GM18858 (cell line): ENCODE results near the gene VWA5A.
"Not testable (repeated sequence)": the region's sequence is repeated elsewhere in the genome, so short reads cannot be mapped to it uniquely, and the experiment has no call there.

Experiments
- ATAC-seq: cut with Tn5 transposase; IDR thresholded peaks from one replicate; pipeline ENCODE4 v1.9.1; 2021; ENCODE audit not compliant: unreplicated experiment

The VWA5A gene

DNA sequence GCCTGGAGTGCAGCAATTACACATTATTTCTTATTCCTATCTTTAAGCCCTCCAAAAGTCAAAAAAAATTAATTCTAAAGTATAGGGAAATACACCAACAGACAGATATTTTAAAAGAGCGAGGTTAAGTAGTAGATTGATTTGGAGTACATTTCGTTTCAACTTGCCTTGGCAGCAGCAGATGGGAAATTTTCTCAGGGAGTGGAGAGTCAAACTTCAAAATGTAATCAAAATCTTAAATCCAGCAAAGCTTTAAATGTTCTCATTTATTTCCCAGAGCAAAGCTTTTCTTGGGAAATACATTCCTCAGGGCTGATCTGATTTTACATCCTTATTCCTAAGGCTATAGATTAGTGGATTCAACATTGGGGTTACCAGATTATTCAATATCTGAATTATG lies 21.9 kb upstream of the VWA5A start:
- ATAC-seq, result no peak

DNA sequence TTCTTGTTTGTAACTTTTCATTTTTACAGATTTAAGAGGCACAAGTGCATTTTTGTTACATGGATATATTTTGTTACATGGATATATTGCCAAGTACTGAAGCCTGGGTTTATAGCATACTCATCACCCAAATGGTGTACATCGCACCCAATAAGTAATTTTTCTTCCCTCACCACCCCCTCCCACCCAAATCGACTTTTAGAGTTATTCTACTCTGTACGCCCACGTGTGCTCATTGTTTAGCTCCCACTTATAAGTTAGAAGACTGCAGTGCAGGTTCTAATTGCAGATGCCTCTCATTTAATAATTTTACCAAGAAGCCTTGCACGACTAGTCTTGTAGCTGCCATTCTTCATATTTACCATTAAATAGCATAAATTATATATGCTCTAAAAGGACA lies 20.5 kb upstream of the VWA5A start:
- ATAC-seq, result no peak

DNA sequence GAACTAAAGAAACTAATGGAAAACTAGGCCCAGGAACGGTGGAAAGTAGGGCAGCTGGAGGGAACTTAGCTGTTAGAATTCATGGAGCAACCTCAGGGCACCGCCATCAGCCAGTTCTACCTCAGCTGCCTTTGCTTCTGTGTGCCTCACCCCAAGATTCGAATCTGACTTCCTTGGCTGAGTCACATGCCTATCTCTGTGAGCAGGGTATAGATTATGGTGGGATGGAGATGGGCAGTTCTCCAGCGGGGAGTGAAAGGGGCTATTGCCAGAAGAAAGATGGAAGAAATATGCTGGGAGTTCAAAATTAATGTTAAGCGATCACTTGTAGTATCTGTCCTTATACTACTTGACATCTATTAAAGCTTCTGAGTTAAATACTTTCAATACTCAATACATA lies 18.9 kb upstream of the VWA5A start:
- ATAC-seq, result no peak

DNA sequence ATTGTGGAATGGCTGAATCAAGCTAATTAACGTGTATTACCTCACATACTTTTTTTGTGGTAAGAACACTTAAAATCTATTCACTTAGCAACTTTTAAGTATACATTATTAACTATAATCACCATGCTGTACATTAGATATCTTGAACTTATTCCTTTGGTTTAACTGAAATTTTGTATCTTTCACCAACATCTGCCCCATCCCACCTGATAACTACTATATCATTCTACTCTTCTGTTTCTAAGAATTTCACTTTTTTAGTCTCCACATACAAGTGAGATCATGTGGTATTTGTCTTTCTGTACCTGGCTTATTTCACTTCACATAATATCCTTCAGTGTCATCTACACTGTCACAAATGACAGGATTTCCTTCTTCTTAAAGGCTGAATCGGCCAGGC lies 17.1 kb upstream of the VWA5A start:
- no peak for ATAC-seq

DNA sequence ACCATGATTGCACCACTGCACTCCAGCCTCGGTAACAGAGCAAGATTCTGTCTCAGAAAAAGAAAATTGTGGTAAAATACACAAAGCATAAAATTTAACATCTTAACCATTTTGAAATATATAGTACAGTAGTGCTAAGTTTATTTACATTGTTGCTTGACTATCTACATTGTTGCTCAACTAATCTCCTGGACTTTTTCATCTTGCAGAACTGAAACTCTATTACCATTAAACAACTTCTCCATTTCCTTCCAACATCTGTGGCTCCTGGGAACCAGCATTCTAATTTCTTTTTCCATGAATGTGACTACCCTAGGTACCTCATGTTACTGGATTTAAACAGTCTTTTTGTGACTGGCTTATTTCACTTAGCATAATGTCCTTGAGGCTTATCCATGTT lies 13.5 kb upstream of the VWA5A start:
- no peak for ATAC-seq

DNA sequence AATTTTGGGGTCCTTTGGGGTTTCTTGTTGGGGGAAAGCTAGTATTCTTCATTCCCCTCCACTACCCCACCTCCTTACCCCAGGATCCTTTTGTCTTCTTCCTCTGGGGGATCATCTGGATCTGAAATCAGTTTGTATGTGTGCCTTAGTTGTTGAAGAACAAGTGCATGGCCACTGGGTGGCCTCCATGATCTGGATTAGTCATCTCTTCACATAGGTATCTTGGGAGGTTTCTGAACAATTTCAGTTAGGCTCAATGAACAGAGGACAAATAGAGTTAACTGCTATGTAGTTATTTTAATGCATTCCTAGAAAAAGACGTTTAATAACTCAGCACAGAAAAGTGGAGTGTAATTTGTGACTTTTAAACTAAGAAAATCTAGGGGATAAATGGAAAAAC lies 7.1 kb upstream of the VWA5A start:
- ATAC-seq, result peak; percentile 53

DNA sequence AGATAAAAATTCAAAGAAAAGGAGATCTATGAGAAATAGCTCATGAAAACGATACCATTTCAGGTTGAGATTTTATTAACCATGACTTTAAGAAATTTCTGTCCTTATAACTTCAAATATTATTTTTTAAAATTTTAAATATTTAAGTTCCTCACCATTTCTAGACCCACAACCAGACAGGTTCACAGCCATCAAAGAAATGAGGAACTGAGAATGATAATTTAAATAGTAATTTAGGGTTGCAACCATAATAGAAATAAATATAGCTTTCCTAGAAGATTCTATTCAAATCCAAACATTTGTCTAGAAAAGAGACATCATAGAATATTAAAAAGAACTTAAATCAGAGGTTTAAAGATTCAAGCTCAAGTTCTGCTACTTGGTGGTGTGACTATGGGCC lies 5.9 kb upstream of the VWA5A start:
- no peak for ATAC-seq

DNA sequence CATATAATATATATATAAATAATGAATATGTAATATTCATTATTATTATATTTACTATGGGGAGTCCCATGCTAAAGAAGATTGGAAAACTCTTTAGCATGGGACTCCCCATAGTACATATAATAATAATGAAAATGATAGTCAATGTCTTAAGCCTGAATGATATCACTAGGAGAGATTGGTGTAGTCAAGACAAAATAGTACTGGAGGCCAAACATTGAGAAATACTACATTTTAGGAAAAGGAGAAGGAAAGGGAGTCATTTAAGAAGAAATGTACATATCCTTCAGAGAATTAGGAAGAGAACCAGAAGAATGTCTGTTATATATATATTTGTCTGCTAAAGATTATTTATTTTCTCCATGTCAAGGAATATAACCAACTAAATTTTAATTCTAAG lies 5.0 kb upstream of the VWA5A start:
- no peak for ATAC-seq

DNA sequence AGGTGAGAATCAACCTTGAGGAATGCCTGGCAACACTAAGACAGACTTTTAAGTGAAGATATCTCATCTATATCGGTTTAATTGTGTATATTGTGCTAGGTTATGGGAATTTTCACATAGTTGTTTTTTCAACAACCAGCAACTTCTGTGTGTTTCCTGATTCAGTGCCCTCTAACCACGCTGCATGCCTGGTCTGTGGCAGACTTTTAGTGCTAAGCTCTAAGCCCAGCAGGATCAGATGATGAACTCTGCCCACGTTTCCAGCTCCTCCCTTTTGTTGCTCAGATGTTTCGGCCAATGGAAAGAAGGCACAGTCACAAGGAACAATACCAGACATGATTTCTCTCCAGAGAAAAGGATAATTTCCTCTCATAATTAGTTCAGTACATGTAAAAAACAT lies 1.4 kb upstream of the VWA5A start:
- ATAC-seq, result no peak

DNA sequence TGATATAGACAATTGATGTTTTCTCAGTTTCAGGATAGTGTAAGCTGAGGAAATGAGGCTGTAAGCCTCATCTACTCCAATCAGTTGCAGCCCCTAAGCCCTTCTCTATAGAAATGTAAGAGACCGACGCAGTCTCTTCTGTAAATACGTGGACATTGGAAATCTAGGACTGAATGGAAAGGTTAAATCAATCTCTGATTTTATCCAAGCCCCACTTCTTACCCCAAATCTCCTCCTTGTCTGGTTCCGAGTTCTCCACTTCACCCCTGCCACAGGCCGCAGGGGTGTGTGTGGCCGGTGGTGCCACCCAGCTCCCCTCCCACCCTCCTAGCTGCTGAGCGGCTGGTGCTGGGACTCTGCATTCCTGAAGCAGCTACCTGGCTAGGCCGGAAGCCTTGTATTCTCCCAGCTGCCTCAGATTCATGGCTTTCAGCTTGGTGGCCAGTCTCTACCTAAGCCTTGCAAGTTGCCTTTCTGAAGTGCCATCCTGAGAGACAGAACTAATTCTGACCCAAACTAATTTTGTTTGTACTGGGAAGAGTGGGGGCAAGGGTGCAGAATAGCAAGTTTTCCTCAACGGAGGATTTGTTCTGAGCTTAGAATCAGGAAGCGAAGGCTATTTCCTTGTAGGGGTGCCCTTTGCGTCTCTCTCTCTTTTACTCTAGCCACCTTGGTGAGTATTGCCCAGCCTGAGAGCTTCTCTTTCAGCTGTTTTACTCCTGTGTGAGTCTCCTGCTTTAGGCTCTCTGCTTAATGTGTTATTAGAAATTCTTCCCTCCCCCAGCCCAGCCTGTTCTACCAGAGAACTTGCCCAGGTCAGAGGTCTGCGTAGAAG lies 749 bp downstream of the VWA5A start:
- no peak for ATAC-seq

DNA sequence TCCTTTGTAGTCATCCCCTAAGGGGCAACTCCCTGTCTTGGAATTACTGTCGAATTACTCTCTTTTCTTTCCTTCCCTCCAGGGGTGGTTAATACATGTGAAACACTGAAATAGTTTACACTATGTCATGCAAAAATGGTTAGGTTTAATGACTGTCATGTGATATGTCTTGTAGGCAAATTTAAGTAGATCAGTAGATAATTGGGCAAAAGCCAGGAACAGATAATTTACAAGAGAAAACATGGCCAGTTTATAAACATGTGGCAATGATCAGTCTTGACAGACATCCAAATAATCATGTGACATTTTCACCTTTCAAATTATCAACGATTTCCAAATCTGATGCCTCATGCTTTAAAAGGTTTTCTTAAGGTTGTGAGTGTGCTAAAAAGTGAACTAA lies 3.9 kb downstream of the VWA5A start:
- ATAC-seq, result no peak

DNA sequence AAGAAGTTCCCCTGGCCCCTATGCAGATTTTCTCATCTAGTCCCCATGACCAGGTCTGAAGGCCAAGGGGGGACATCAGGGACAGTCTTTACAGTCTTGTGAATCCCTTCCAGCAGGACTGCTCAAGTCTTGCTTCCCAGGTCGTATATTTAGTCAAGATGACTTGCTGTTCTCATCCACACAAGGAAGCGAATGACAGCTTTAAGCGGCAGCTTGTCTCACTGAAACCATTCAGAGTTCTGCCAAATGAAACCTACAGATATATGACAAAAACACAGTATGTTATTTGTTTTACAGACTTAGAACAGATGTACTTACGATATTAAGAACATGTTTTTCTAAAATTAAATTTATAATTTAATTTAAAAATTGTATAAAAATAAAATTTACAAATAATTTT lies 5.6 kb downstream of the VWA5A start:
- ATAC-seq, result no peak

DNA sequence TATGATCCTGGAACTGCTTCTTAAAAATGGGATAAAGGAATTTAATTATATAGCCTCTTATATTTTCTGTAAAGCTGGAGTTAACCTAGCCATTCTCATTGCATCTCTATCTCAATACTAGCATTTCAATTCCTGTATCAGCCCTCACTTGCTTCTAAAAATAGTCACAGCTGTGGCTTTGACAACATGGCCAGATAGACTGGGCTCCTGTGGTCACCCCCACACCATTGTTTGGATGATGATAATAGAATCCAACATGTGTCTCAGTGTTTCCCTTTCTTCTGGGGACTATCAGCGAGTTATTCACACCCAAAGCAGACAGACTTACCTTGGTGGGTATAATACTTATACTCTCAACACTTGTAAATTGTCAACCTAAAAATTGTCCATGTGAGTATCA lies 6.9 kb downstream of the VWA5A start:
- no peak for ATAC-seq

DNA sequence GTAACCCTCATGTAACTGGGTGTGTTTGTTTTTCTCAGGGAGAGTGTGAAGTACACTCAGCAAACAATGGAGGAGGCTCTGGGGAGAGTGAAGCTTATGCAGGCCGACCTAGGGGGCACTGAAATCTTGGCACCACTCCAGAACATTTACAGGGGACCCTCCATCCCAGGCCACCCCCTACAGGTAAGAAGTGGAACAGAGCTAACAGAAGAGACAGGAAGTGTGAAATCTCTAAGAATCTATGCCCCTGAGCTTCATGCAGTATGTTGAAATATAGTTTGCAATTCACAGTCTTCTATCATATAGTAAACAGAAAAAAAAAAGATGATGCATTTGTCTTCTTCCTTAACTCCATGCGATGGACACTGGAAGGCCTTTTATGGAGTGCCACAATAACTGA lies 8.4 kb downstream of the VWA5A start:
- no peak for ATAC-seq

DNA sequence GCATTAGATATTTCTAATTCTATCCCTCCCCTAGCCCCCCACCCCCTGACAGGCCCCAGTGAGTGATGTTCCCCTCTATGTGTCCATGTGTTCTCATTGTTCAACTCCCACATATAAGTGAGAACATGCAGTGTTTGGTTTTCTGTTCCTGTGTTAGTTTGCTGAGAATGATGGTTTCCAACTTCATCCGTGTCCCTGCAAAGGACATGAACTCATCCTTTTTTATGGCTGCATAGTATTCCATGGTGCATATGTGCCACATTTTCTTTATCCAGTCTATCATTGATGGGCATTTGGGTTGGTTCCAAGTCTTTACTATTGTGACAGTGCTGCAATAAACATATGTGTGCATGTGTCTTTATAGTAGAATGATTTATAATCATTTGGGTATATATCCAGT lies 11.9 kb downstream of the VWA5A start:
- ATAC-seq, result not testable (repeated sequence)

DNA sequence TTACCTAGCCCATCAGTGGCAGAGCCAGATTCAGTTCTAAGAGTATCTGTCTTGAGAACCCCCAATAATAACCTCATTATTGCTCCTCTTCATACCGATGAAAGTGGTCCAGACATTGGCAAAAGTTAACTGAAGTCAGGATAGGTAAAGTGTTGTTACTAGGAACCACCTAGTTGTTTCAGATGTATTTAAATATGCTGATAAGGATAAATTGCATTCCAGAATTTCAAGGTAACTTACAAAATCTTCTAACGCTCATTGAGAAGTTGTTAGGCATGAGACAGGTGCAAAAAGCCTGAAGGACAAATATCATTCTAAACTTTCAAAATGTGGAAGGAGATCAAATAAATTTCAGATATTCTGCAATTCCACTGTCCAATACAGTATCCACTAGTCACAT lies 27.8 kb downstream of the VWA5A start:
- ATAC-seq, result no peak

DNA sequence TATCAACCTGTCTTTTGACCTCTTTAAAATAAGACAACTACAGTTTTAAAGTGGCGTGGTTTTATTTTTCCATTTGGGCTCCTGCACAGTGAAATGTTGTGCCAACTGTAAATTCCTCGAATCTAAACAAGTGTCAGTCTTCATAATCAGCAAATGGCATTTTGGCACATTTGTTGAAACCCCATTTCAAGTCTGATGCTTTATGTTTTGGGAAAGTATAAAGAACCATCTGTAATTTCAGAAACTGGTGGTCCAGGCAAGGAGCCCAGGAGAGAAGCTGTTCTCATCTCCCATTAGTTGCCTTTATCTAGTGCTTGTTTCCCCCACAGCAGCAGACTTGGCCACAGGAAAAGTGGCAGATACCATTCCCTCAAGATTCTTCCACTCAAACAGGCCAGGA lies 32.7 kb downstream of the VWA5A start:
- ATAC-seq, result no peak

DNA sequence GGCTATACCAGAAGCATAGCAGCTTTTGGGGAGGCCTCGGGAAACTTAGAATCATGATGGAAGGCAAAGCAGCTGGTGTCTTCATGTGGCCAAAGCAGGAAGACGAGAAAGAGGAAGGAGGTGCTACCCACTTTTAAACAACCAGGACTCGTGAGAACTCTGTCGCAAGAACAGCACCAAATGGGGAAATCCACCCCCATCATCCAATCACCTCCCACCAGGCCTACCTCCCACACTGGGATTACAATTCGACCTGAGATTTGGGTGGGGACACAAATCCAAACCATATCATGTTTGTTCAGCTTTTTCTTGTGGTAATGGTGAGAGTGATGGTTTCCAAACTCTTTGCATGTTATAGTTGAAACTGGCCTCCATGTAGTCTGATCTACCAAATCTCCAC lies 35.4 kb downstream of the VWA5A start:
- no peak for ATAC-seq

DNA sequence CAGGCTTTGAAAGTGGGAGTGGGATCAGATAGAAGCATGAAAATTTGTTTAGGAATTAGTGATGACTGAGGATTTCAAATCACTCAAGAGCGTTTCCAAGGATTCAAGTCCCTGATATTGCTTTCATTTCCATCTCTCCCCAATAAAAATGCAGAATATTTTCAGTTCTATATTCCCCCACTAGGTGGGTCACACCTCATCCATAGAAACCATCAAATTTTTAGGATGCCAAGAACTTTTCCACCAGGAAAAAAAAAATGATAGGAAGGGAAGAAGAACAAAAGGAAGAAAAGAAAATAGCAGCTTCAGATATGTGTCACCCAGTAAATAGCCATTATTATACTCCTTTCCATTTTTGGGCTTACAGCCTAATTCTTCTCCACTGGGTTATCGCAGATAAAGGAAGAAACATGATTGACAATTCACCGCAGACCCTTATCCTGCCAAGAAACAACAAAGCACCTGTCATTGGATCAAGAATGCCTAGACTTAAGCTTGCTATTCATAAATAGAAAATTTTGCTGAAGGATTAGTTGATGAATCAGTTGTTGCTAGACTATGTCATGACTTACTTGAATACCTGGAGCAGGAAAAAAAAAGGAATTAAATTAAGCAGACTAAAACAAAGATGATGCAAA lies 37.6 kb downstream of the VWA5A start:
- ATAC-seq, result no peak

DNA sequence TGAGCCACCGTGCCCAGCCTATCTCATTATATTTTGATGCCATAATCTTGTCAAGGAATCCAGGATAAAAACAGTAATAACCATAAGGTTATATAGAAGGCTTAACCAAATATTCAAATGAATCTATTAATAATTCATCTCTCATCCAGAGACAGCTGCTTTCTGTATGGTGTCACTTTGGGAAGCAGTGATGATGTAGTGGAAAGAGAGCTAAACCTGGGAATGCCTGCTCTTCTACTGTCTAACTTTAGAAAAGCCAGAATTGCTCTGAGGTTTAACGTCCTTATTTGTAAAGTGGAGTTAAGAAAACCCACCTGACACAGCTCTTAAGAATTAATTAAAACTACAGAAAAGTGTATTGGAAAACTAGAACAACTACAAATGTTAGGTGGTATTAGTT lies 38.6 kb downstream of the VWA5A start:
- no peak for ATAC-seq

DNA sequence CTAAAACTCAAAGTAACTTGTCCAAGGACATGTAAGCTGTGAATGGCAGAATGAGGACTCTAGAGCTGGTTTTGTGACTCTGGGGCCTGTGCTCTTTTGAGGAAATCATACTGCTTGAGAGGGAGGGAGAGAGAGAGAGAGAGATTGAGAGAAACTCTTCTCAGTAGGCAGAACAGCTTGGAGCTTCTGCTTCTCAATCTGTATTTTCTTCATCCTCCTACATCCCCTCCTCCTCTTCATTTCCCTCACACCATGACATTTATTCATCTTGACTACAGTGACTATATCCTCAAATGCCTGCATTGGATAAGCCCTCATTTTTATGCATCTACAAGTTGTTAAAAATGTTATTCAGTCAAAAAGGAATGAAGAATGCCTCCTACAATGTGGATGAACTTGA lies 44.2 kb downstream of the VWA5A start:
- ATAC-seq, result no peak

DNA sequence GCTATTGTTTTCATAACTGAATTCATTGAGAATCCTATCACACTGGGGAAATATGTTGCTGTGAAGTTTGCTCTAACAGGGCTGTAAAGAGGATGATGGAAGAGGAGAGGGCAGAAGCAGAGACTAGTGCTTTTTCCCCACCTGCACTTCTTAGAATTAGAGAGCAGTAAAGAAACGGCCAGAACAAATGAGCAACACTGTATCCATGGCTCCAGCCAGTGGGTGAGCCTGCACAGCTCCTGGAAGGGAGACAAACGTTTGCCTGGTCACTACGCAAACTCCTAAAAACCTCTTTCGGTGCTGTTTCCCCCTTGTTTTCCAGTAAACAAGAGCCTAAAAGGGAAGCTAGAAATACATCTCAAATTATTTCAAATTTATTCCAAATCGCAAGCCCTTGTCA lies 45.7 kb downstream of the VWA5A start:
- ATAC-seq, result no peak

DNA sequence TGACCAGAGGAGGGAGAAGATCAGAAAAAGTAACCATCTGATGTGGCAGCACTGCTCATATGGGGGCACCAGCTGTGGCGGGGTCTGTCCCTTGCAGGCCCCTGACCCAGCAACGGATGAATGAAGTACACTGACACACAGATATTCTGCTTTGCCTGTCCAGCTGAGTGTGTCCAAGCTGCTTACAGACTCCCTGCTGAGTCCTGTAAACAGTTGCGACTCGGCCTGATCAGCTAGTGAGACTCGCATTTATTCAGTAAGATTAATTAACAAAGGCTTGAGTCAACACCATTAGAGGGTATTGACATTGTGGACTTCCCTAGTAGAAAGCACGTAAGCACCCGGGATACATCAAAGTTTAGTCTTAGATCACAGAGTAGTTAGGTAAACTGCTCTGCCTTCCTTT lies 52.6 kb downstream of the VWA5A start:
- no peak for ATAC-seq
